Transverse colon (tissue), 4 donors: ENCODE measurements around the gene DCAF8. TPM values are rescaled to one million over a fixed set of nuclear protein-coding genes. Genes with fewer than 3 reads are reported as not detected.
A peak's percentile ranks its signal among the peaks of the same experiment; 100 is the strongest.

Experiments
- DNase-seq: peaks from one replicate; pipeline ENCODE4 v3.0.0-alpha.2; 2019
- H3K27ac ChIP-seq, 4 donors: fragments of 200-600 bp; sonication (generic); 2 replicates each; pipeline ENCODE4 v1.5.1; 2016 to 2018; ENCODE audit warnings: inconsistent platforms in 4 of 4
- H3K27me3 ChIP-seq: fragments of 200-600 bp; sonication (generic); 2 replicates; pipeline ENCODE4 v1.5.1; 2017; ENCODE audit warnings: inconsistent platforms
- H3K36me3 ChIP-seq, 4 donors: fragments of 200-600 bp; sonication (generic); 2 replicates each; pipeline ENCODE4 v1.5.1; 2017 to 2019; ENCODE audit warnings: inconsistent platforms in 4 of 4
- H3K4me1 ChIP-seq, 4 donors: fragments of 200-600 bp; sonication (generic); 2 replicates each; pipeline ENCODE4 v1.5.1; 2017 to 2020; ENCODE audit warnings: inconsistent platforms in 4 of 4
- H3K4me3 ChIP-seq, 4 donors: fragments of 200-600 bp; sonication (generic); 1 replicate in 1 of 4; 2 replicates in 3 of 4; pipeline versions ENCODE4 v1.5.1 to v1.6.1; 2017 to 2019; ENCODE audit warnings: inconsistent platforms in 4 of 4
- H3K9me3 ChIP-seq, 2 donors: fragments of 200-600 bp; sonication (generic); 2 replicates each; pipeline ENCODE4 v1.5.1; 2017 to 2019; ENCODE audit warnings: inconsistent platforms in 2 of 2
- CTCF ChIP-seq, 5 experiments: fragments of 200-600 bp in 3 of 5; fragments of 450-650 bp in 2 of 5; sonication (generic) in 3 of 5; IDR thresholded peaks; 1 replicate in 2 of 5; 2 replicates in 3 of 5; pipeline ENCODE4 v1.5.1; 2016 to 2017; ENCODE audit warnings: antibody characterized with exemption in 5 of 5, inconsistent platforms in 3 of 5, mild to moderate bottlenecking in 2 of 5, moderate library complexity in 1 of 5
- EP300 ChIP-seq: sonication (generic); formaldehyde crosslinking; IDR thresholded peaks from one replicate; pipeline ENCODE4 v1.6.1; 2017; ENCODE audit warnings: antibody characterized with exemption, low read depth
- POLR2A ChIP-seq: fragments of 450-650 bp; IDR thresholded peaks from one replicate; pipeline ENCODE4 v1.6.1; 2016; ENCODE audit warnings: antibody characterized with exemption, mild to moderate bottlenecking, moderate library complexity
- POLR2AphosphoS5 ChIP-seq, 3 donors: sonication (generic); formaldehyde crosslinking; IDR thresholded peaks; one replicate each; pipeline ENCODE4 v1.6.1; 2016; ENCODE audit warnings: antibody characterized with exemption in 3 of 3
- WGBS, 2 donors: methylation state at CpG; one replicate each; pipeline ENCODE4 v1.1.5; 2018; ENCODE audit warnings: low coverage in 1 of 2; 5-methylcytosine and 5-hydroxymethylcytosine counted together
- in situ Hi-C, 4 donors: fragments of 200-750 bp; cut with MboI; loops; one replicate each; pipeline versions ENCODE4 v1.15.0 to v1.15.1; 2017; ENCODE audit warnings: low sequenced_read_pairs in 3 of 4, low pct_ligation_motif_present in 1 of 4, low pct_unique_long_range_greater_than_20kb in 1 of 4
- intact Hi-C: fragments of 100-400 bp; cut with DNase I; formaldehyde crosslinking; loops from one replicate; pipeline ENCODE4 v1.15.1; 2023; ENCODE audit warnings: low total_unique reads
- total RNA-seq, 4 donors: library from RNA; depleted of rRNA; stranded (reverse); fragments of >200 nt; gene quantifications; one replicate each; pipeline ENCODE4 v1.1.0, GENCODE V29; 2016

DCAF8 gene
- total RNA-seq, 4 donors from 2014 or later: 128 to 279 (median 137) TPM

- H3K27me3 ChIP-seq: no peaks in the 10 kb centered on the region
- H3K4me3 ChIP-seq: no peak overlapping the region
- no peak overlapping the region for H3K27ac ChIP-seq
- TF ChIP-seq POLR2AphosphoS5 (IDR thresholded peaks at IDR 0.05) (no peak), POLR2A (no peak), EP300 (no peak), CTCF (IDR thresholded peaks at IDR 0.05) (no peak)
- no peak for DNase-seq
- intact Hi-C loops (no loop called here), in situ Hi-C loops (no loop called here)
- H3K9me3 ChIP-seq: no peaks in the 10 kb centered on the region
- WGBS, 2 donors: 88 to 93% methylated on average over 1 of the region's 1 CpG
- no peaks in the 10 kb centered on the region for H3K36me3 ChIP-seq
- H3K4me1 ChIP-seq: no peaks in the 10 kb centered on the region
Observed at GRCh38 chr1:160271025-160271424, 8.7 kb upstream of the DCAF8 start.

- no peak overlapping the region for H3K4me3 ChIP-seq
- no peak overlapping the region for H3K27ac ChIP-seq
- peak; percentile 36 for DNase-seq
- intact Hi-C loops: no loop called here
- no peaks in the 10 kb centered on the region for H3K36me3 ChIP-seq
- H3K4me1 ChIP-seq: peaks cover 0 to 13% (median 0%) of the 10 kb centered on the region in 4 donors
- 66 to 100% methylated on average over 3 to 9 of the region's 10 CpGs for WGBS, 2 donors
- no peaks in the 10 kb centered on the region for H3K27me3 ChIP-seq
- TF ChIP-seq EP300 (no peak), POLR2A (no peak), POLR2AphosphoS5 (IDR thresholded peaks at IDR 0.05) (no peak), CTCF (IDR thresholded peaks at IDR 0.05) (no peak)
- in situ Hi-C loops: no loop called here
- H3K9me3 ChIP-seq: no peaks in the 10 kb centered on the region
Observed at GRCh38 chr1:160267284-160267991, 5.1 kb upstream of the DCAF8 start.

- Histone ChIP-seq H3K4me3 (no peak overlapping the region), H3K4me1 (peaks cover 6 to 29% (median 16%) of the 10 kb centered on the region in 4 donors), H3K9me3 (no peaks in the 10 kb centered on the region), H3K27me3 (no peaks in the 10 kb centered on the region), H3K27ac (no peak overlapping the region), H3K36me3 (no peaks in the 10 kb centered on the region)
- intact Hi-C loops (no loop called here), in situ Hi-C loops (no loop called here)
- no peak for DNase-seq
- TF ChIP-seq POLR2A: no peak
- no peak for TF ChIP-seq EP300
- no peak for TF ChIP-seq POLR2AphosphoS5 (IDR thresholded peaks at IDR 0.05)
- no peak for TF ChIP-seq CTCF (IDR thresholded peaks at IDR 0.05)
- 90 to 94% methylated on average over 4 of the region's 4 CpGs for WGBS, 2 donors
Observed at GRCh38 chr1:160264795-160265307, 2.5 kb upstream of the DCAF8 start.

- Histone ChIP-seq H3K9me3 (no peaks in the 10 kb centered on the region), H3K27ac (peak overlapping the region; percentile 94 to 99 (median 98)), H3K4me1 (peaks cover 7 to 60% (median 19%) of the 10 kb centered on the region in 4 donors), H3K36me3 (no peaks in the 10 kb centered on the region), H3K4me3 (peak overlapping the region; percentile 62 to 92 (median 88)), H3K27me3 (no peaks in the 10 kb centered on the region)
- WGBS, 2 donors: 0% methylated on average over 7 to 8 of the region's 8 CpGs
- peak; percentile 54 for DNase-seq
- TF ChIP-seq POLR2AphosphoS5 (IDR thresholded peaks at IDR 0.05): peak; percentile 16 to 63 (median 58)
- no peak for TF ChIP-seq CTCF (IDR thresholded peaks at IDR 0.05)
- in situ Hi-C loops: no loop called here
- intact Hi-C loops: no loop called here
Observed at GRCh38 chr1:160261556-160261892, 825 bp downstream of the DCAF8 start.
